NCI-H2081 (cell line): ENCODE data around the gene FABP2.
"Not testable (repeated sequence)": the region's sequence is repeated elsewhere in the genome, so short reads cannot be mapped to it uniquely, and the experiment has no call there.

Experiments
- DNase-seq, 2 experiments: peaks; one replicate each; lab custom pipeline; 2025; lab: John Stamatoyannopoulos, UW

Gene FABP2

GRCh38 chr4:119321921-119322687 is at the start of gene FABP2:
FABP2 (minus strand) TSS chr4:119322138; CDS start chr4:119322102, 36 bp downstream.
- DNase-seq, result no peak

GRCh38 chr4:119370951-119371683 is 49.2 kb upstream of the FABP2 start:
- not testable (repeated sequence) for DNase-seq

GRCh38 chr4:119370392-119370791 is 48.5 kb upstream of the FABP2 start:
- not testable (repeated sequence) for DNase-seq

GRCh38 chr4:119366802-119367201 is 44.9 kb upstream of the FABP2 start:
- DNase-seq, result not testable (repeated sequence)

GRCh38 chr4:119364203-119364602 is 42.3 kb upstream of the FABP2 start:
- not testable (repeated sequence) for DNase-seq

- DNase-seq, result not testable (repeated sequence)
These were observed 41.4 kb upstream of the FABP2 start for GRCh38 chr4:119363372-119363771.

- not testable (repeated sequence) for DNase-seq
These were observed 40.5 kb upstream of the FABP2 start for GRCh38 chr4:119362413-119362812.

- not testable (repeated sequence) for DNase-seq
These were observed 37.9 kb upstream of the FABP2 start for GRCh38 chr4:119359873-119360272.

GRCh38 chr4:119356796-119357195 is 34.9 kb upstream of the FABP2 start:
- not testable (repeated sequence) for DNase-seq

GRCh38 chr4:119356041-119356440 is 34.1 kb upstream of the FABP2 start:
- not testable (repeated sequence) for DNase-seq

GRCh38 chr4:119353364-119353763 is 31.4 kb upstream of the FABP2 start:
- DNase-seq, result peak in 1 of 2 experiments; percentile 87

GRCh38 chr4:119348169-119348568 is 26.2 kb upstream of the FABP2 start:
- not testable (repeated sequence) for DNase-seq

- not testable (repeated sequence) for DNase-seq
These were observed 21.4 kb upstream of the FABP2 start for GRCh38 chr4:119343293-119343692.

GRCh38 chr4:119339895-119340294 is 18.0 kb upstream of the FABP2 start:
- not testable (repeated sequence) for DNase-seq

GRCh38 chr4:119337010-119337409 is 15.1 kb upstream of the FABP2 start:
- DNase-seq, result no peak

- DNase-seq, result not testable (repeated sequence)
These were observed 14.5 kb upstream of the FABP2 start for GRCh38 chr4:119336332-119336979.

- DNase-seq, result no peak
These were observed 8.1 kb upstream of the FABP2 start for GRCh38 chr4:119329835-119330620.

GRCh38 chr4:119328695-119329094 is 6.8 kb upstream of the FABP2 start:
- DNase-seq, result no peak

- no peak for DNase-seq
These were observed 3.9 kb downstream of the FABP2 start for GRCh38 chr4:119317990-119318389.

- no peak for DNase-seq
These were observed 6.9 kb downstream of the FABP2 start for GRCh38 chr4:119315036-119315435.

GRCh38 chr4:119314356-119314755 is 7.6 kb downstream of the FABP2 start:
- DNase-seq, result peak; percentile 7 to 58

- DNase-seq, result no peak
These were observed 8.7 kb downstream of the FABP2 start for GRCh38 chr4:119313237-119313636.
